Body of pancreas (tissue), 4 donors: ENCODE data around the gene HBB.

Experiments used
- CTCF ChIP-seq, 7 experiments: fragments of 450-650 bp in 4 of 7; fragments of 200-600 bp in 3 of 7; sonication (generic) in 3 of 7; IDR thresholded peaks; one replicate each; pipeline ENCODE4 v1.5.1; 2016 to 2019; ENCODE audit warnings: antibody characterized with exemption in 7 of 7
- POLR2A ChIP-seq, 3 donors: fragments of 450-650 bp; IDR thresholded peaks; one replicate each; pipeline ENCODE4 v1.6.1; 2016; ENCODE audit warnings: antibody characterized with exemption in 3 of 3, mild to moderate bottlenecking in 2 of 3

GRCh38 chr11:5242208-5242607 is 15.3 kb upstream of the HBB start:
- no peak for TF ChIP-seq CTCF (IDR thresholded peaks at IDR 0.05)
- no peak for TF ChIP-seq POLR2A (IDR thresholded peaks at IDR 0.05)
